Measurements from ENCODE around the gene LDLRAD4. TPM values are rescaled to one million over a fixed set of nuclear protein-coding genes. Genes with fewer than 3 reads are reported as not detected.
A peak's percentile ranks its signal among the peaks of the same experiment; 100 is the strongest.

Gene LDLRAD4
- total RNA-seq, 1 donor from 2014 or later, result 6.7 TPM

DNA sequence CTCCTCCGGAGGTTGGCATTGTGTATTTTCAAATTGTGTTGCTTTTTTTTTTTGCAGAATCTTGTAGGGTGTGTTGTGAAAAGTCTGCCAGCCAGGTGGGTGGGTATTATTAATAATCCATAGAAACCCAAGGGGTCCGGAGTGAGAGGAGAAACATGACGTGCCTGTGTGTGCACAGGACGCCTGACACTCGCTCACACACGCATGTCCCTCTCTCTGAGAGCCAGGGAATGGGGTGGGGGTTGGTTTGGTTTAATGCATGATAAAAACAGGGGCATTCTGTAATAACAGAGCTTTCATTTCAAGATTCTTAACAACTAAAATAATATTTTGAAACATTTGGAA lies 283.0 kb downstream of the LDLRAD4 start:
- no peak for DNase-seq (ENCODE audit: low read depth in 2 of 2)

DNA sequence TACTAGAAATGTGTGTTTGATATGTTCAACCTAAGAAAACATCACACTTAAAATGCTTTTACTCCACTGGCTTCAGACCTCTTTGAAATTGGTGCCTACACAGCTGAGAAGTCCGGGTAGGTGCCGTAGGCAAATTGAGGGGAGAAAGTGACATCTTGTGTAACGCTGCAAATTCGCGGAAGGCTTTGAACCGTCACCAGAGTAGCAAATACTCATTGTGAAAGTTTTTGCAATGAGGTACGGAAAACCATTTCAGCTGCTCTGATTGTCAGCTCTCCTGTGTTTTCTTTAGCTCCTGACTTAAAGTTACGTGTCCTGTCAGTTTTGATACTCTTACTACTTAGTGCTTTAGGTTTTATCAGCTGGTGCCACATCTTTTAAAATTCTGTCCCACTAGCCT lies 283.3 kb downstream of the LDLRAD4 start:
- DNase-seq (ENCODE audit: low read depth in 2 of 2), result no peak

- DNase-seq (ENCODE audit: low read depth in 2 of 2), result no peak
Measured at GRCh38 chr18:13502585-13502984, 284.0 kb downstream of the LDLRAD4 start.

DNA sequence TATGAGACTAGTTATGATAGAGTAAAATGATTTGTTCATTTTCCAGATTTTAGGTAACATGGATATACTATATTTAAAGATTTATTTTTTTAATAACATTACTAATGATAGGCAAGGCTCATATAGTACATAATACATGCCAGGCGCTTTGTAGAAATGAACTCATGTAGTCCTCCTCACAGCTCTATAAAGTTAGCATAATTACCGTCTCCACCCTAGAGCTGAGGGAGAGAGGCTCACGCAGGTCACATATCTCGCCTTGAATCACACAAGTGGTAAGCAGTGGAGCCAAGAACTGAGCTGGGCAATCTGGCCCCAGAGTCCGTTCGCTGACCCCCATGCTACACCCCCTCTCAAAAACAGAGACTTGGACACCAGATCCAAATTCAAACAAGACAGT lies 285.3 kb downstream of the LDLRAD4 start:
- no peak for DNase-seq (ENCODE audit: low read depth in 2 of 2)

- no peak for DNase-seq (ENCODE audit: low read depth in 2 of 2)
Measured at GRCh38 chr18:13505780-13506345, 287.3 kb downstream of the LDLRAD4 start.

GRCh38 chr18:13510594-13510993 lies 292.0 kb downstream of the LDLRAD4 start:
- DNase-seq (ENCODE audit: low read depth in 2 of 2), result no peak

DNA sequence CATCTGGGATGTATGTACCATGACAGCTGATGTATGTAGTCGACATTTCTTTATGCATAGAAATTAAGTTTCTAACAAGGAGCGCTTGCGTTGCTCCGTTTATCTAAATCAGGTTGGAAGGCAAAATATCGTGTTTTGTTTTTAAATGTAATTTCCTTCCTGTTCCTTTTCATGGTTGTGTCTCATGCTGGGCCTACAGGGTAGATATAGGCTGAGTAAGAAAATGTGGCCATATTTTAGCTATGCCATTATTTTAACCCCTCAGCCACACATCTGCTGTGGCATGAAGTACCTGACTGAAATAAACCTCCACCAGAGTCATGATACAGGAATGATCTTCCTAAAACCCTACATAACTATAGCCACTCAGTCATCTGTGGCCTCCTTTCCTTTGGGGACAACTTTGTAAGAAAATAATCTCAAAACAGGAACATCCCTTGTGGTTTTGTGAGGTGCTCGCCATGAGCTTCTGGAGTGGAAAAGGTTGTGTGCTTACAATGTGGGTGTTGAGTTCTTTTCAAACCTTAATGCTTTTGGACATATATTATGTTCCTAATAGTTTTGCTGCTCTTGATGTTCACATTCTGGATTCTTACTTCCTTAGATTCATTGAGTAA lies 293.5 kb downstream of the LDLRAD4 start:
- DNase-seq (ENCODE audit: low read depth in 2 of 2), result no peak

GRCh38 chr18:13513021-13513420 lies 294.5 kb downstream of the LDLRAD4 start:
- no peak for DNase-seq (ENCODE audit: low read depth in 2 of 2)

DNA sequence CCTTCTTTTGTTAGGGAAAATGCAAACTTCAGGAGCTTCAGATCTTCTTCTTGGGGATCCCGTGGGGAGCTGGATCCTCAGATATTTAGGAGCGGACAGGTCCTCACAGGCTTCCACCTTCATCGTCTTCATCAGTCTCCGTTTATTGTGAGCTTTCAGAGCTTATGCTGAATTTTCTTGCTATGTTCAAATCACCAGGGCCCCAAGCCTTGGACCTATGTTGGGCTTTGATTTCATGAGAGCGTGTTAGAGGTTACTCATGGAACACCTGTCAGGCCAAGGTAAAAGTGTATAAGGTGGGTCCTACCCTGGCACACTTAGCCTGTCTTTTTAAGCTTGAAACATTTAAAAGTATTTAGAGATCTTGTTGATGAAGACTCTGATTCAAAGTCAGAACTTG lies 294.9 kb downstream of the LDLRAD4 start:
- DNase-seq (ENCODE audit: low read depth in 2 of 2), result no peak

- DNase-seq (ENCODE audit: low read depth in 2 of 2), result no peak
Measured at GRCh38 chr18:13514558-13514957, 296.0 kb downstream of the LDLRAD4 start.

DNA sequence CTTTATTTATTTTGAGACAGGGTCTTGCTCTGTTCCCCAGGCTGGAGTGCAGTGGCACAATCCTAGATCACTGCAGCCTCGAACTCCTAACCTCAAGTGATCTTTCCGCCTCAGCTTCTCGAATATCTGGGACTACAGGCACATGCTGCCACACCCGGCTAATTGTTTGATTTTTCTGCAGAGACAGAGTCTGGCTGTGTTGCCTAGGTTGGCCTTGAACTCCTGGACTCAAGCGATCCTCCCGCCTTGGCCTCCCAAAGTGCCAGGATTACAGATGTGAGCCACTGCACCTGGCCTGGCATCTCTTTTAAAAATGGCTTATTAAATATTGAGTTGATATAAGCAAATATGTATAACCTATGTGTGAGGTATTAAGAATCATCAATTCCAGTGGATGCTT lies 298.3 kb downstream of the LDLRAD4 start:
- DNase-seq (ENCODE audit: low read depth in 2 of 2), result no peak

DNA sequence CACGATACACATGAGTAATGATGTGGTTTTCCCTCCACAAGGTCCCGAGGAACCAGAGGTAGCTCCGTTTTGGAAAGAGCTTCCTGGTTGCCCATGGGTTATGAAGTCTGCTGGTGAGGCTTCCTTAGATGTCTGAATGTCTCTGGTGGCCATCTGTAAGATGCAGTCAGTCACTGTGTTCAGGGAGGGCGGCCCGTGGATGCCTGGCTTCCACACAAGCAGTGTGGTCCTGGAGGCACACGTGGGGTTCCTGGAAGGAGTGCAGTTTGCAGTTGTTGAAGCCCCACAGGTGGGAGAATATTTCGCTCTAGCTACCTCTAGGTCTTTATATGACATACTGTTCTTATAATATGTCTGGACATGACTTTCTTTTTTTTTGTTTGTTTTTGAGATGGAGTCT lies 298.8 kb downstream of the LDLRAD4 start:
- no peak for DNase-seq (ENCODE audit: low read depth in 2 of 2)

GRCh38 chr18:13518382-13518781 lies 299.8 kb downstream of the LDLRAD4 start:
- no peak for DNase-seq (ENCODE audit: low read depth in 2 of 2)

DNA sequence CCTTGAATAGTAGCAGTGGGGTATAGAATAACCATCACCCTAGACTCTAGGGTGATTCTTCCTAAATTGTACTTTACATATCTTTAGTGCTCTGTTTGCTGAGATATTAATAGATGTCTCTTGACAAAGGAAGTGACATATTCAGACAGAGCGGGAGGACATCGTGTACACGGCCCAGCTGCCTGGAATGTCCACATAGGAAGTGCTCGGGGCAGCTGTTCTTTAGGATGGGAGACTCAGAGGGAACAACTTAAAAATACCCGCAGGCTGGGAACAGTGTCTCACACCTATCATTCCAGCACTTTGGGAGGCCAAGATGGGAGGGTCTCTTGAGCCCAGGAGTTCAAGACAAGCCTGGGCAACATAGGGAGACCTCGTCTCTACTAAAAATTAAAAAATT lies 301.7 kb downstream of the LDLRAD4 start:
- peak in 1 of 2 donors; percentile 16 for DNase-seq (ENCODE audit: low read depth in 2 of 2)

- DNase-seq (ENCODE audit: low read depth in 2 of 2), result no peak
Measured at GRCh38 chr18:13520741-13521140, 302.2 kb downstream of the LDLRAD4 start.

DNA sequence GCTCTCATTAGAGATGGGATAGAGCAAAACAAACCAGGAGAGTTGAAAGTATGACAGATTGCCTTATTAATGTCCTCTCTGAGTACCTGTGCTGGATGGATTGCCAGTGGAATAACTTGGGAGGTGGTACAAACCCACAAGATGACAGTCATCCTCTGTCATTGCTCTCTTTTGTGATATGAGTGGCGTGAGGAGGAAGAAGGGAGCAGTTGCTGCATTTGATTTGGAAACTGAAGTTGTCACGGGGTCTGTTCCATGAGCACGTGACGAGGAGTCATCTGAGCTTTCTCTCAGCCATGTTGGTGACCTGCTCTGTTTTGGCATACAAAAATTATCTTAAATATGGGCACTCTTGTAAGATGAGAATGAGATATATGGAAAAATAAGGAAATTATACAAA lies 302.9 kb downstream of the LDLRAD4 start:
- DNase-seq (ENCODE audit: low read depth in 2 of 2), result no peak

GRCh38 chr18:13522256-13522655 lies 303.7 kb downstream of the LDLRAD4 start:
- no peak for DNase-seq (ENCODE audit: low read depth in 2 of 2)

- DNase-seq (ENCODE audit: low read depth in 2 of 2), result no peak
Measured at GRCh38 chr18:13522861-13523660, 304.5 kb downstream of the LDLRAD4 start.

- DNase-seq (ENCODE audit: low read depth in 2 of 2), result no peak
Measured at GRCh38 chr18:13524054-13524453, 305.5 kb downstream of the LDLRAD4 start.

DNA sequence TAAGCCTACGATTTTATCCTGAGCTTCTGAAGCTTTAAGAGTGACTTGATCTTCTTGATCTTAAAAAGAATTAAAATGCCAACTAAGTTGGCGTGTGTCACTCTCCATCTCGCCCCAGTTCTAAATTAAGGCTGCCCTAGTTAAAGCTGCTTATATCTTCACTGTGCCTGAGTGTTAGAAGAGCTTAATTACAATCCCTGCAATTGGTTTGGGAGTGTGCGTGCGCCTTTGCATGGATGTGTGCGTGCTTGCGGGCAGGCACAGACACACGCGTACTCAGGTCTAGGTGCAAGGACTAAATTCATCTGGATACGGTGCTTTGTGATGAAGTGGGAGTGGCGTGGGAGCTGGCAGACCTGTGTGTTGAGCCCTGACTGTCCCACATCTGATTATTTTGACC lies 306.3 kb downstream of the LDLRAD4 start:
- no peak for DNase-seq (ENCODE audit: low read depth in 2 of 2)

DNA sequence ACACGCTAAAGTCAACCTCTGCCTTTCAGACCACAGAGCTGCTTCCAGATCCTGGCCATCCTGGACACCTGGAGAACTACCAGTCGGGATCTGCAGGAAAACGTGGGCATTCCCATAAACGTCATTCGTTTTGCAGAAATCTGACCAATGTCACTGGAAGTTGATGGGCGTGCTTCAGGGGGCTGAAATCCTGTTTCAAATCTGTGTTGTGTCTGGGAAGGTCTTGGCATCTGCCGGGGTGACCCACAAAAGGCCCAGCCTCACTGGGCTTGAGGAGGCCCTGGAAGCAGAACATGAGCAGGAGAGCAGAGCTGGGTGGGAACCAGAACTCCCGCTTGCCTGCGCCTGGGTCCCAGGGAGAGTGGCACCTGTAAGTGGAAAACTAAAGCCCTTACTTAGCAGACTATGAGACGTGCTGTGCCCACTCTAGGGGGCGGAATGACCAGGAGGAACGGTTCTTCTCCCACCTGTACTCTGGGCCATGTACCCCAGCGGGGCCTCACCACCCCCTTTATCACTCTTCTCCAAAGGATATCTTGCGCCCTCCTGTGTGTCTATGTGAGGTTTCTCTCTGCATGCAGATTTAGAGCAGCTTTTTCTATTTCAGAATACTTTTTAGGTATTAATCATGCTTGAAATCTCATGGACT lies 306.9 kb downstream of the LDLRAD4 start:
- no peak for DNase-seq (ENCODE audit: low read depth in 2 of 2)

DNA sequence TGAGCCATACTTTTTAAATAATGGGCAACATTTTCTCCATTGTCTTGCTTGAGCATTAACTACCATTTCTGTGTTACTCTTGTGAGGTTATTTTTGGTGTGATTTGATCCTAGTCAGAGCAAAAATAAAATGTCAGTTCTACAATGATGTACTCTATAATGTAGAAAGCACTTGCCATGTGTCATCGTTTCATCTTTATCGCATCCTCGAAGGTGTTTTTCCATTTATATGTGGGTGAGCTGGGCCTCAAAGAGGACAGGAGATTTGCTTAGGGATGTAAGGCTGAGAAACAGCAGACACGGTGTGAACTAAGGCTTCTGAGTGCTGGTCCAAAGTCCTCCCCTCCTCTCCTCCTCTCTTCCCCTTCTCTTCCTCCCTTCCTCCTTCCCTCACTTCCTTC lies 308.0 kb downstream of the LDLRAD4 start:
- DNase-seq (ENCODE audit: low read depth in 2 of 2), result no peak

DNA sequence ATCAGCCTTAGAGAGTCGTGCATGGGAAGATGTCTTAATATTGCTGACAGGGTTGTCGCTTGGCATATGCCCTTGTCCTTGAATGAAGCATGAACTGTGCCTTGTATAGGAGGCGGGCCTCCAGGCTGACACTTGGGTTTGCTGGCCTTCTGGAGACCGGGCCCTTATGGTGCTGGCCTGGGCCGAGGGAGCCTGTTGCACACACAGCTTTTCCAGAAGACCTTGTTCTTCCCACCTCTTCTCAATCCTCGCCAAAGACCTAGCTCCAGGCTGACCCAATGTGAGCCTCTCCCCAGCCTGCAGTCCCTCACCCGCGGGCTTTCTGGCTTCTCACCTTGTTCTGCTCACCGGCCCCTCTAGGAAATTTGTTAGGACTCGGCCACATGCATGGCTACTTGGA lies 308.7 kb downstream of the LDLRAD4 start:
- DNase-seq (ENCODE audit: low read depth in 2 of 2), result no peak
